Measurements from ENCODE around the gene OCA2.
"Not testable (repeated sequence)": the region's sequence is repeated elsewhere in the genome, so short reads cannot be mapped to it uniquely, and the experiment has no call there.

OCA2 gene

GRCh38 chr15:28098766-28099554, at the start of gene OCA2:
Gene OCA2 (minus strand): TSS chr15:28099315. CDS start chr15:28081874, 17,441 bp downstream.
- peak; percentile 91 for DNase-seq

DNA sequence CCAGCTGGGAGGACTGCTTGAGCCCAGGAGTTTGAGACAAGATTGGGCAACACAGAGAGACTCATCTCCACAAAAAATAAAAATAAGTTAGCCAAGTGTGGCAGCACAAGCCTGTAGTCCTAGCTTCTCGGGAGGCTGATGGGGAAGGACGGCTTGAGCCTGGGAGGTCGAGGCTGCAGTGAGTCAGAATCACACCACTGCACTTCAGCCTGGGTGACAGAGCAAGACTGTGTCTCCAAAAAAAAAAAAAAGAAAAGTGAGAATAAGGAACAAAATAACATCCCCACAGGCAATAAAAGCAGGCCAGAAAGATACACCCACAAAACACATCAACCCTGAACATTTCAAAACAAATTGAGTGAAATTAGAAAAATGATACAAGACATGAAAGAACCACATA, 48.7 kb upstream of the OCA2 start:
- no peak for DNase-seq

DNA sequence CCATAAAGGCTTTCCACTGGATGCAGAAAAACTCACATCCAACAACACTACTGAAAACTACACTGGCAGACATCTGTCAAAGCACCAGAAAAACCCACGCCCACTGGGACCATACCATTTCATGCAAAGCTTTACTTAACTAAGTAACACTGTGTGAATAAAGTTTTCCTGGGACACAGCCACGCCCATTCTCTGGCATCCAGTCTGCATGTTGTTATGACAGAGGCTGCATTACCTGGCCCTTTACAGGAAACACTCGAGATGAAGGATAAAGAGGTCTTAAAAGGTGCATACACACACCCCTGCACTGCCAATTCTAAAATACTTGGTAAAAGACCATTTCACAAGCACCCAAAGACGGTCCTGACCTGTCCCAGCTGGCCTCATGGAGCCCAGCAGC, 46.3 kb upstream of the OCA2 start:
- not testable (repeated sequence) for DNase-seq

DNA sequence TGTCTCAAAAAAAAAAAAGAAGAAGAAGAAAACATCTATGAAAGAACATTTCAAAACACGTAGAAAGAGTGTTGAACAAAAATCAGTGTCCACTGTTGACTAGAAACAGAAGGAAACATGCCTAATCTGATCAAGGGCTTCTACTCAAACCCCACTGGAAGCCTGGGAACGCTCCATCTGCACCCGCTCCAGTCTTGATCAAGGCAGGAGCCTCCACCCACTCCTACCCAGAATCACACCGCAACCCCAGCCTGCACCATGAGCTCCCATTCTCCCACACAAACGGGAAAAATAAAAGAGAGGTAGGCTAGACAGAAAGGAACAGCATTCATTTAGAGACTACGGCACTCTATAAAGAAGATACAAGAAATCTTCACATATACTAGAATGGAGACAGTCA, 40.9 kb upstream of the OCA2 start:
- DNase-seq: no peak

- peak; percentile 37 for DNase-seq
These were observed 38.4 kb upstream of the OCA2 start for GRCh38 chr15:28137408-28138039.

DNA sequence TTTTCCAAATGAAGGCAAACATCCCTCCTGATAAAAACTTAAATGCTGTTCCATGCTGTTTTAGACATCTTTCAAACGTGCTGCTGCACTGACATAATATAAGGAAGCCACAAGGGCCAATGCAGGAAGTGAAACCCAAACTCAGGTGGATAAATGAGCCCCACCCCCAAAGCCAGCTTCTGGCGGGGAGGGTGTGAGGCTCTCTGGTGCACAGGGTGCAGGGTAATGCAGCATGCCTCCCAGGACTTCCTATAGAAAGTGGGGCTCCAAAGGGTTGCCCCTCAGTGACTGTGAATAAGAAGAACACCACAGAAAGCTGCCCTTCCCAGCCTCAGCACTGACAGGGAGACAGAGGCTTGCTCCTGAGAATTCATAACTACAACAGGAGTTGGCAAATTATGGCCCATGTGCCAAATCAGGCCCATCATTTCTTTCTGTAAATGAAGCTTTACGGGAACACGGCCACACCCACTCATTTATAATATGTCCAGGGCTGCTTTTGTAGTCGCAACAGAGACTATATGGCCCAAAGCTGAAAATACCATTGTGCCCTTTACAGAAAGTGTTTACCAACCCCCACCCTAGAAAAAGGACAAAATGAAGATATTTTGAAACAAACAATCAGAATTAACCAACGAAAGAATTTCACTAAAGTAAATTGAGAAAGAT, 37.3 kb upstream of the OCA2 start:
- DNase-seq: peak; percentile 94

DNA sequence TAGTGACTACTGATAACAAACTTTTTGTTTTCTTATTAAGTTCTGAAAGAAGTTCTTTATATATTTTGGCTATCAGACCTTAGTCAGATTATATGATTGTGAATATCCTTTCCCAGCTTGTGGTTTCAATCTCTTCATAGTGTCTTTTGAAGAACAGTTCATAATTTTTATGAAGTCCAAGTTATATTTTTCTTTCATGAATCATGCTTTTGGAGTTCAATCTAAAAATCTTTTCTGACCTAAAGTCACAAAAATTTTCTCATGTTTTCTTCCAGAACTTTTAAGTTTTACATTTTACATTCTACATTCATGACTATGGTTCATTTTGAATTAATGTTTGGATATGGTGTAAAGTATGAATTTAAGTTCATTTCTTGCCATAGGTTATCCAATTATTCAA, 34.2 kb upstream of the OCA2 start:
- no peak for DNase-seq

GRCh38 chr15:28132524-28133275, 33.6 kb upstream of the OCA2 start:
- DNase-seq: no peak

DNA sequence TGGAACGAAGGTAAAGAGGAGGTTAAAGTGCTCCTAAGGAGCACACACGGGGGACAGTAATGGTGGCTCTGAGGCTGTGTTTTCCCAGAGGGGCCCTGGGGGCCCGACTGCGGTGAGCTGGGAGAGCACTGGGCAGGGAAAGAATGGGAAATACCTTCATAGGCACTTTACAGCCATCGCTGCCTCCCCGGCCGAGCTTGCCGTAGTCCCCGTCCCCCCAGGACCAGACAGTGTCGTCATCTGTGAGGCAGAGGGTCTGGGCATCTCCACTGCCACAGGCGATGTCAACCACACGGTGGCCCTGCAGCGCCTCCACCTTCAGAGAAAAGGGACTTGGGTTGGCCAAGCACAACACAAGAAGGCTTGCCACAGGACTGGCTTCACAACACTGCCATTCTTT, 32.8 kb upstream of the OCA2 start:
- no peak for DNase-seq

- DNase-seq: no peak
These were observed 32.3 kb upstream of the OCA2 start for GRCh38 chr15:28131400-28131799.

DNA sequence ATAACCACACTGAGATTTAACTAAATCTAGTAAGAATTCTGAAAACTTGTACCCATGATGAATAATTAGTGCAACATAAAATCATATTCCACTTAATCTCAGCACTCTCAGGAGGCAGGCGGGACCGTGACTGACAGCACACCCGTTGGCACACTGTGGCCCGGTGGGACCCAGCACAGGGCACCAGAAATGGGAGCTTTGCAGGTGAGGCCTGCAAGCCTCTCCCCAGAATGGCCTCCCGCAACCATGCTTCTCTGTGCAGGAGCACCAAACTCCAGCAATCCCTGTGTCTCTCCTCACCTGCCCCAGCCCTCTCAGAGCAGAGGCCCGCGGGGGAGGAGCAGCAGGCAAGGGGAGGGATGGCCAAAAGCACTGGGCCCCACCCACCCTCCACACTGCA, 31.5 kb upstream of the OCA2 start:
- no peak for DNase-seq

DNA sequence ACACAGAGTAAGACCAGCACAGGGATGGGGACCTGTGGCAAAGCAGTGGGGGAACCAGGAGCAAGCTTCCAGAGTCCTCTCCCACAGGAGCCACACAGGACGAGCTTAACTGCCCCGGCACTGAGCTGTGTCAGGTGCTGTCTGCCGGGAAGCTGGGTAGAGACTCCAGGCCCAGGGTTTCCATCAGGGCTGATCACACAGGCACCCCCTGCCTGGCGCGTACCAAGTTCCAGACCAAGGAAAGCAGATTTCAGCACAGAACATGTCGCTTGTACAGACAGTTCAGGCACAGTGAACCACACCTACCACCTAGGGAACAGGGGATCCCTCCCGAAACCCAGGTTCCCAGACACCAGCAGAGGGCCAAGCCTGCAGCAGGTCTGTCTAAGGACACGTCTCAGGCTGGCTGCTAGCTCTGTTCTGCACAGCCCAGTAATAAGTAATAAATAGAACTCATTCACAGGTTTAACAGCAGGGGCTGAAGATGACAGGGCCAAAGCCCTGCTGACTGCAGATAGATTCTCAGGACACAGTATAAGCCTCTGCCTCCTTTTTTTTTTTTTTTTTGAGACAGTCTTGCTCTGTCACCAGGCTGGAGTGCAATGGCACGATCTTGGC, 30.2 kb upstream of the OCA2 start:
- DNase-seq: no peak

- no peak for DNase-seq
These were observed 28.9 kb upstream of the OCA2 start for GRCh38 chr15:28128031-28128430.

- DNase-seq: no peak
These were observed 27.9 kb upstream of the OCA2 start for GRCh38 chr15:28127036-28127435.

- DNase-seq: peak; percentile 74
These were observed 26.8 kb upstream of the OCA2 start for GRCh38 chr15:28125673-28126651.

- DNase-seq: no peak
These were observed 25.7 kb upstream of the OCA2 start for GRCh38 chr15:28124841-28125240.

- peak; percentile 71 for DNase-seq
These were observed 24.4 kb upstream of the OCA2 start for GRCh38 chr15:28123408-28124023.

DNA sequence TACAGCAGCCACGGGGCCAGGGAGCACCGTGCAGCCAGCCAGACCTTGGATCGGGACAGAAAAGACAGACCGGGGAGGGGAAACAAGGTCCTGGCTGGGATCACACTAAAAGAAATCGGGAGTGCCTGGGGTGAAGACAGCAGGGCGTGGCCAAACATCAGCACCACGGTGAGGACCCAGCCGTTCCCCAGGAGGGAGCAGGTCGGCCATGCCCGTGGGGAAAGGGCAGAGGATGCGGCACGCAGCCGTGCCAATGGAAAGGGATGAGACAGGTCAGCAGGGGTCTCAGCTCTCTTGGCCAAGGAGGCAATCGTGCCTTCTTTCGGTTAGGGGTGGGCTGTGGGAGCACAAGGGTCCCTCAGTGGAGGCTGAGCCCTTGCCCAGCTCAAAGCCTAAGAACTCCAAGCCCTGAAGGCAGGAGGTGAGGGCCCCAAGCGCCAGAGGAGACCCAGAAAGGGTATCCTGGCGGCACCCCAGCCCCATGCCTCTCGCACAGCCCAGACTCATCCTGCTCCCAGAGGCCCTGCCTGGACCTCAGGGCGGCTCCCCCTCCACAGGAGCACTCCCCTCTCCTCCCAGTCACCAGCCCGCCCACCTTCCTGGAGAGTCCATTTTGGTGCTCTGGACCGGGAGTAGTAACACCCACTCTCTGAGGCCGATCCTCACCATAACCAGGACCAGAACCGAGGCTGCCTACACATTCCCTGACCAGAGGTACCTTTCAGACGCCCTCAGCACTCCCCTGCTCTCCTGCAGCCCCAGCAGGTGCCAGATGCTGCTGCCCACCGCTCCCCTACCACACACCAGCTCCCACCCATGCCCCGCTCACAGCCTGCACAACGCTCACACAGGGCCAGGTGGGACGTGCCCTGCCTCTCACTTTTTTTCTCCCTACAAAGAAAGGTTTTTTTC, 23.2 kb upstream of the OCA2 start:
- no peak for DNase-seq

- DNase-seq: not testable (repeated sequence)
These were observed 22.5 kb upstream of the OCA2 start for GRCh38 chr15:28121577-28121976.

DNA sequence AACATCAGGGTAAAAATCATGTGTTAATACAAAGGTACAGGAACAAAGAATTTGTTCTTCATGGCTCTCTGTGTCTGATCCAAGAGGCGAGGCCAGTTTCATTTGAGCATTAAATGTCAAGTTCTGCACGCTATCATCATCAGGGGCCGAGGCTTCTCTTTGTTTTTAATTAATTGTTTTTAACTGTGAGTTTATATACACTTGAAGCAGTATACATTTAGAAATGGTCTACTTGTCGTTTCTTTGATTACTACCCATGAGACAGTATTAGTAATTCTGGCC, 21.2 kb upstream of the OCA2 start:
- no peak for DNase-seq

All from NCI-H69 (cell line).